Endothelial cell of umbilical vein (primary cell): ENCODE measurements around the gene PHPT1.

ENCODE experiments used
- EZH2 ChIP-seq: IDR thresholded peaks from 2 replicates; pipeline ENCODE4 v1.6.1; 2012; ENCODE audit warnings: borderline replicate concordance, low read depth, mild to moderate bottlenecking, moderate library complexity, low read length, inconsistent platforms; ENCODE audit not compliant: severe bottlenecking
- FOS ChIP-seq: IDR thresholded peaks from 2 replicates; pipeline ENCODE4 v1.6.1; 2011; ENCODE audit warnings: mild to moderate bottlenecking, low read length, moderate library complexity, borderline replicate concordance; ENCODE audit not compliant: insufficient read depth
- JUN ChIP-seq: IDR thresholded peaks from 2 replicates; pipeline ENCODE4 v1.6.1; 2011; ENCODE audit warnings: borderline replicate concordance, low read depth; ENCODE audit not compliant: insufficient read length, insufficient read depth
- POLR2A ChIP-seq: IDR thresholded peaks from 2 replicates; pipeline ENCODE4 v1.6.1; 2012; ENCODE audit warnings: low read depth, mild to moderate bottlenecking, control low read depth, low read length
- POLR2AphosphoS5 ChIP-seq: IDR thresholded peaks from 2 replicates; pipeline ENCODE4 v1.6.1; 2012; ENCODE audit warnings: low read depth, mild to moderate bottlenecking, control low read depth, low read length, moderate library complexity; ENCODE audit not compliant: insufficient read depth
- TF ChIP-seq, protein P1 (sequence below), 2 donors: IDR thresholded peaks; 1 replicate in 1 of 2; 2 replicates in 1 of 2; pipeline ENCODE4 v1.5.1; 2011; ENCODE audit warnings: low read length in 2 of 2, mild to moderate bottlenecking in 2 of 2, moderate library complexity in 2 of 2, control low read depth in 1 of 2, inconsistent platforms in 1 of 2, low read depth in 1 of 2; ENCODE audit not compliant: insufficient read depth in 1 of 2; ENCODE audit errors: extremely low read depth in 1 of 2
- TF ChIP-seq, protein P2 (sequence below): IDR thresholded peaks from 2 replicates; pipeline ENCODE4 v1.6.1; 2011; ENCODE audit not compliant: insufficient read depth, insufficient read length

DNA sequence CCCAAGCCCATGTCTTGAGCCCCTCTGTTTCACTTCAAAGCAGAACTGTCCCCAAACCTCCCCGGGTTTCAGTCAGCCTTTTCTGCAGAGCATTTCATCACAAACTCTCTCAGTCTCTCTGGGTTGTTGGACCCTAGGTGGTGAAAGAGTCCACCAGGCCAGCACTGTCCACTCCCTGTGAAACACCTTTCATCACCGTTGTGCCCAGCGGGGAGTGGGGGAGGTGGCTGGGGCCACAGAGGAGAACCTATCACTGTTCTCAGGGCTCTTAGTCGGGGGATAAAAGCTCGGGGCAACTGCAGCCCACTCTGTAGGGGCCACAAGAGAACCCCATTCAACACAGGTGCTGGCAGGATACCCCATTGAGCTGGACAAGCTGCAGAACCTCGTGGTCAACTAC, 46.9 kb upstream of the PHPT1 start:
- no peak for TF ChIP-seq JUN
- no peak for TF ChIP-seq POLR2A
- TF ChIP-seq, protein P1, sequence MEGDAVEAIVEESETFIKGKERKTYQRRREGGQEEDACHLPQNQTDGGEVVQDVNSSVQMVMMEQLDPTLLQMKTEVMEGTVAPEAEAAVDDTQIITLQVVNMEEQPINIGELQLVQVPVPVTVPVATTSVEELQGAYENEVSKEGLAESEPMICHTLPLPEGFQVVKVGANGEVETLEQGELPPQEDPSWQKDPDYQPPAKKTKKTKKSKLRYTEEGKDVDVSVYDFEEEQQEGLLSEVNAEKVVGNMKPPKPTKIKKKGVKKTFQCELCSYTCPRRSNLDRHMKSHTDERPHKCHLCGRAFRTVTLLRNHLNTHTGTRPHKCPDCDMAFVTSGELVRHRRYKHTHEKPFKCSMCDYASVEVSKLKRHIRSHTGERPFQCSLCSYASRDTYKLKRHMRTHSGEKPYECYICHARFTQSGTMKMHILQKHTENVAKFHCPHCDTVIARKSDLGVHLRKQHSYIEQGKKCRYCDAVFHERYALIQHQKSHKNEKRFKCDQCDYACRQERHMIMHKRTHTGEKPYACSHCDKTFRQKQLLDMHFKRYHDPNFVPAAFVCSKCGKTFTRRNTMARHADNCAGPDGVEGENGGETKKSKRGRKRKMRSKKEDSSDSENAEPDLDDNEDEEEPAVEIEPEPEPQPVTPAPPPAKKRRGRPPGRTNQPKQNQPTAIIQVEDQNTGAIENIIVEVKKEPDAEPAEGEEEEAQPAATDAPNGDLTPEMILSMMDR (IDR thresholded peaks at IDR 0.05; ENCODE audit: extremely low read depth in 1 of 2, insufficient read depth in 1 of 2, low read depth in 1 of 2, low read length in 2 of 2) = no peak
- no peak for TF ChIP-seq FOS
- TF ChIP-seq, protein P2, sequence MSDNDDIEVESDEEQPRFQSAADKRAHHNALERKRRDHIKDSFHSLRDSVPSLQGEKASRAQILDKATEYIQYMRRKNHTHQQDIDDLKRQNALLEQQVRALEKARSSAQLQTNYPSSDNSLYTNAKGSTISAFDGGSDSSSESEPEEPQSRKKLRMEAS = no peak
- no peak for TF ChIP-seq POLR2AphosphoS5
- no peak for TF ChIP-seq EZH2
